ENCODE measurements around the gene LRRC2.

Gene LRRC2

DNA sequence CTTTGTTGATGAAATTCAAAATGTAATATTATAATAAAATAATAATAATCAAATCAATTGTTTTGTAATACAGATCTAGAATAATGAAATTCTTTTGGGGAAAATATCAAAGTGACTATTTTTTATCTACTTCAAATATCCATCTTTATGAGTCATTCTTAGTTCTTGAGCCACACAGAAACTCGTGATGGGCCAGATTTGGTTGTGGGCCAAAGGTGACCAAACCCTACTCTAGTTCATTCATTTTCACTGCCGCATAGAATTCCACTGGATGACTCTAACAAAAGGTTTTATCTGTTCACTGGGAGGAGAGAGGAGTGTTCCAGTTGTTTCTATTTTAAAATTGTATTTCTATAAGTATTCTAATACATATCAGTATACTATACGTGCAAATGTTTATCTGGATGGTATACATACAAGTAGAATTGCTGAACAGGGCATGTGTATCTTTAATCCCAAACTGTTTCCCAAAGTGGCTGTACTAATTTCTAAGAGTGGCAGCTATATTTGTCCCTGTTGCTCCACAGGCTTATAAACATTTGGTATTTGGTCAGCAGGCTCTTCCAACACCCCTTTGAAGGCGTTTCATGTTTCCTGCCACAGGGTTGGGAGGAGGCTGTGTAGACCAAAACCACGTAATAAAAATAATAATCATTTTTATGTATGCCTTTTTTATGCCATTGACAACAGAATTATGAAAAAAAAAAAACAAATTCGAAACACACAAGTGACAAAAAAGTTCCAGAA is 75.6 kb downstream of the LRRC2 start:
- Histone ChIP-seq H3K27ac (ENCODE audit: low read length) (no peak overlapping the region), H3K36me3 (ENCODE audit: control insufficient read depth, low read depth, low read length) (no peaks in the 10 kb centered on the region), H3K27me3 (ENCODE audit: control insufficient read depth, insufficient read depth, low read length) (no peaks in the 10 kb centered on the region), H3K4me3 (ENCODE audit: low read length) (no peak overlapping the region), H3K9ac (ENCODE audit: low read length) (no peak overlapping the region), H3K4me1 (ENCODE audit: control insufficient read depth, low read depth, low read length) (no peaks in the 10 kb centered on the region), H3K9me3 (ENCODE audit: control insufficient read depth, low read depth, low read length) (no peaks in the 10 kb centered on the region)

DNA sequence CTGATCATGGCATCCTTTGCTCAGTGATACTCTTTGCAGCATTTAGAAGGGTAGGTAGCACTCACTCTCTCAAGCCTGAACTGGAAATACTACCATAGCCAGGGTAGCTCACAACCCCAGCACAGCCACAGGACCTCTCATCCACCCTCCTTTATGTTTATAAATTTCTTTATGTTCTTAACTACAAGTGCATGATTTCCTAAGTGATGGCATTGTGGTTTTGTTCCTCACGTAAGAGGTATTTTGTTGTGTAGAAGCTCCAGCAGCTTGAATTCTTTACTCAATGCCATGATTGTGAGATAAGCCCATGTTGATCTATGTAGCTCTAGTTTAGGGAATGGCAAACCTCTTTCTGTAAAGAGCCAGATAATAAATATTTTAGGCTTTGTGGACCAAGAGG is 76.2 kb downstream of the LRRC2 start:
- no peaks in the 10 kb centered on the region for H3K27me3 ChIP-seq (ENCODE audit: control insufficient read depth, insufficient read depth, low read length)
- H3K9ac ChIP-seq (ENCODE audit: low read length), result no peak overlapping the region
- no peaks in the 10 kb centered on the region for H3K9me3 ChIP-seq (ENCODE audit: control insufficient read depth, low read depth, low read length)
- H3K4me1 ChIP-seq (ENCODE audit: control insufficient read depth, low read depth, low read length), result no peaks in the 10 kb centered on the region
- H3K36me3 ChIP-seq (ENCODE audit: control insufficient read depth, low read depth, low read length), result no peaks in the 10 kb centered on the region
- H3K4me3 ChIP-seq (ENCODE audit: low read length), result no peak overlapping the region
- no peak overlapping the region for H3K27ac ChIP-seq (ENCODE audit: low read length)

DNA sequence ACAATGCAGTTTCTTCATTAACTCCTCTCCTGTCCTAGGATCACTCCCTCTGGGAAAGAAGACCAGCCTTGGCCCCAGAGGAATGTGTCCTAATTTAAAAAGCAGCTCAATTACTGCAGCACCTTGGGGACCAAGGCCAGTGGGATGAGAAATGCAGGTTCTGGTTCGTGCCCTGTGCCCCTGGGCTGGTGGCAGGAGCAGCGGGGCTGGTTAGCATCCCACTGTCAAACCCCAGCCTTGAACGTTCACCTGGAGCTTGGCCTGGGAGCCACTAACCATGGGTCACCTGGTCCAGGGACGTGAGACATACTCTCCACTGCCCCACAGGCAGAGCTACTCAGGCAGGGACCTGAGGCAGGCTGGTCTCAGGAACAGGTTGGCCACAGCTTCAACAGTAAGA is 76.7 kb downstream of the LRRC2 start:
- H3K9me3 ChIP-seq (ENCODE audit: control insufficient read depth, low read depth, low read length), result no peaks in the 10 kb centered on the region
- no peak overlapping the region for H3K27ac ChIP-seq (ENCODE audit: low read length)
- no peaks in the 10 kb centered on the region for H3K36me3 ChIP-seq (ENCODE audit: control insufficient read depth, low read depth, low read length)
- H3K4me1 ChIP-seq (ENCODE audit: control insufficient read depth, low read depth, low read length), result no peaks in the 10 kb centered on the region
- H3K9ac ChIP-seq (ENCODE audit: low read length), result no peak overlapping the region
- H3K27me3 ChIP-seq (ENCODE audit: control insufficient read depth, insufficient read depth, low read length), result no peaks in the 10 kb centered on the region
- no peak overlapping the region for H3K4me3 ChIP-seq (ENCODE audit: low read length)

DNA sequence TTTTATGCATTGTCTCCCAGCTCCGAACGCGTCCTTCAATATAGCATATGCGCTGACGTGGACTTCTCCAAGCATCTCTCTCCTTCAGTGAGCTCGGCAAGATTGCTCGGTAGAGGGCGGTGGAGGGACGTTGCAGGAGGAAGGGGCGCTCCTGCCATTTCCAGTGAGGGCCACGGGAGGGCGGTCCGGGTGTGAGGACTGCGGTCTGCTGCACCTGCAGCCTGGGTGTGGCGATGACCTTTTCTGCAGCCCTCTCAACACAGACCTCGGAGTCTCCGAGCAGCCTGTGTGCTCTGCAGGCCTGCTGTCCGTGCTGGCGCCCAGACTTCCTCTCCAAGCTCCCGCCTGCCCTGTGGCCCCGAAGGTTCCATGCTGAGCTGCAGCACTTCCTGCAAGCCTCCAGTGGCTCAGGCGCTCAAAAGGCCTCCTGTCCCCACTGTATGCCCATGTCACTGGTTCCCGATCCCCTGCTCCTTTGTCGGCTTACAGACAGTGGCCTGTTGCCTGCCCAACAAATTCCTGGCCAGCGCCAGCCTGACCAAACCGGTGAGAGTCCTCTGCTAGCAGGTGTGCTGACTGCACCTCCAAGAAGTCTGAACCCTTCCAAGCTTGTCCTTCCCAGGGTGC is 77.3 kb downstream of the LRRC2 start:
- no peak overlapping the region for H3K9ac ChIP-seq (ENCODE audit: low read length)
- H3K4me3 ChIP-seq (ENCODE audit: low read length), result no peak overlapping the region
- no peaks in the 10 kb centered on the region for H3K36me3 ChIP-seq (ENCODE audit: control insufficient read depth, low read depth, low read length)
- no peaks in the 10 kb centered on the region for H3K27me3 ChIP-seq (ENCODE audit: control insufficient read depth, insufficient read depth, low read length)
- no peaks in the 10 kb centered on the region for H3K4me1 ChIP-seq (ENCODE audit: control insufficient read depth, low read depth, low read length)
- H3K27ac ChIP-seq (ENCODE audit: low read length), result no peak overlapping the region
- H3K9me3 ChIP-seq (ENCODE audit: control insufficient read depth, low read depth, low read length), result no peaks in the 10 kb centered on the region

DNA sequence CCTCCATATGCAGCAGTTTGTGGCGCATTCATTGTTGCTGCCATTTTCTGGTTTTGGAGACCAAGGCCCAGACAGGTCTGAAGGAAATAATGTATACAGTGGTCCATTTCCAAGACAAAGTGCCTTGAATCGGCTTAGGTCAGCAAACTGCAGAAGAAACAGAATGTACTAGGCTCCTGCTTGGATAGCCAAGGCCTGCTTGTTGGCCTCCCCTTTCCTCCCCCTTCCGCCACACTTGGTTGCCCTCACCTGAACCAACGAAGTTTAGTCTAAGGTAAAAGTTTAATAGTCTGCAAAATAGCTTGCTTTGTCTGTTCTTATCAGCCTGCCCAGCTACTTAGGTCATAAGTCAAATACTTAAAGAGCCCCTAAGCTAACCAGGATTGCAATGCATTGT is 80.3 kb downstream of the LRRC2 start:
- no peak overlapping the region for H3K27ac ChIP-seq (ENCODE audit: low read length)
- H3K36me3 ChIP-seq (ENCODE audit: control insufficient read depth, low read depth, low read length), result no peaks in the 10 kb centered on the region
- no peaks in the 10 kb centered on the region for H3K9me3 ChIP-seq (ENCODE audit: control insufficient read depth, low read depth, low read length)
- H3K27me3 ChIP-seq (ENCODE audit: control insufficient read depth, insufficient read depth, low read length), result no peaks in the 10 kb centered on the region
- H3K4me1 ChIP-seq (ENCODE audit: control insufficient read depth, low read depth, low read length), result no peaks in the 10 kb centered on the region
- H3K4me3 ChIP-seq (ENCODE audit: low read length), result no peak overlapping the region
- no peak overlapping the region for H3K9ac ChIP-seq (ENCODE audit: low read length)

DNA sequence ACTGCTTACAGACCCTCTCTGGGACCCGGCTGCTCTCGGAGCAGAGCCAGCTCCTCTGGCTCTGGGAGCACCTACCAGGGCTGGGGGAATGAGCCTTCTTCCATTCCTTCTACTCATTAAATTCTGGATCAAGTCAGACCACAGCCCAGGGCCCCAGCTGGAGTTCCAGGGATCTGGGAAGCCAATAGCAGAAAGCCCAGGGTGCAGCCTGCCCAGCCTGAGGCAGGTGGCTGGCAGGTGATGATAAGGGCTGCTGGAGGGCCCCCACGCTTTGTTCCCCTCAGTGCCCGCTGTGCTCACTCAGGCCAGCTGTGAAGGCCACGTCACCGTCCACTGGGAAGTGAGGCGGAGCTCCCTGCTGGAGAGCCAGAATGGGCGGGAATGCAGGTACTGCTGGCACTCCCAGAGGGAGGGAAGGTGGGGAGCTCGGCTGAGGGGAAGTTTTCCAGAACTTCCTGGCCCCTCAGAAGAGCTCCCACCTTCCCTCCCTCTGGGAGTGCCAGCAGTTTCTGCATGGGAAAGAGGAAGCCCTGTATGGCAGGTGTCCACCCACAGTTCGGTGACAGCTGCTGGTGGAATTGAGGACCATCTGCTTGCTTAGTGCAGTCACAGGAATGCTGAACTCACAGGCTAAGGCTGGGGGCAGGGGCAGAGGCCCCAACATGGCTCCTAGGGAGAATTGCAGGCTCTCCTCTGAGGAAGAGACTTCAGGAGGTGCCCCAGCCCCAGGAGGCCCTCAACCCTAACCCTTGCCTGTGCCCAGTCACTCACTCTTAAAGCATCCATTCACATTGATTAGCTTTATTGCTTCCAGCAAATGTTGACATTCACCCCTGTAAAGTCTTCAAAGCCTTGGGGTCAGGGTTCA is 81.0 kb downstream of the LRRC2 start:
- H3K4me1 ChIP-seq (ENCODE audit: control insufficient read depth, low read depth, low read length), result no peaks in the 10 kb centered on the region
- no peaks in the 10 kb centered on the region for H3K36me3 ChIP-seq (ENCODE audit: control insufficient read depth, low read depth, low read length)
- no peak overlapping the region for H3K4me3 ChIP-seq (ENCODE audit: low read length)
- H3K9ac ChIP-seq (ENCODE audit: low read length), result no peak overlapping the region
- H3K27ac ChIP-seq (ENCODE audit: low read length), result no peak overlapping the region
- no peaks in the 10 kb centered on the region for H3K9me3 ChIP-seq (ENCODE audit: control insufficient read depth, low read depth, low read length)
- no peaks in the 10 kb centered on the region for H3K27me3 ChIP-seq (ENCODE audit: control insufficient read depth, insufficient read depth, low read length)

DNA sequence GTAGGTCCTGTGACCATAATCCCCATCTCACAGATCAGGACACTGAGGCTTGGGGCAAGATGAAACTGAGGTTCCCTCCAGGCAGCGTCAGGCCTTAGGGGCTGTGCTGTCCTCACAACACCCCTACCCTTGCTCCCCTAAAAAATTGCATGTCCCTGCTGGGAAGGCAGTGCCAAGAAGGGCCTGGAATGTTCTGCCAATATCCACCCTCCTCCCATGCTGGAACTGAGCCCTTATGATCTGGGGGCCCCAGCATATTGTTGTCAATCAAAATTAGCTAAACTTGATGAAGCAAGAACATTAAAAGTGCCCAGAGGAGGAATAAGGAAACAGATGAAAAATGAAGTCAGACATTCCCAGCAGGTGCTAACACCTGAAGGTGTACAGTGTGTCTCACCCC is 81.7 kb downstream of the LRRC2 start:
- H3K4me1 ChIP-seq (ENCODE audit: control insufficient read depth, low read depth, low read length), result no peaks in the 10 kb centered on the region
- no peak overlapping the region for H3K9ac ChIP-seq (ENCODE audit: low read length)
- no peaks in the 10 kb centered on the region for H3K9me3 ChIP-seq (ENCODE audit: control insufficient read depth, low read depth, low read length)
- no peaks in the 10 kb centered on the region for H3K27me3 ChIP-seq (ENCODE audit: control insufficient read depth, insufficient read depth, low read length)
- H3K36me3 ChIP-seq (ENCODE audit: control insufficient read depth, low read depth, low read length), result no peaks in the 10 kb centered on the region
- H3K27ac ChIP-seq (ENCODE audit: low read length), result no peak overlapping the region
- H3K4me3 ChIP-seq (ENCODE audit: low read length), result no peak overlapping the region

DNA sequence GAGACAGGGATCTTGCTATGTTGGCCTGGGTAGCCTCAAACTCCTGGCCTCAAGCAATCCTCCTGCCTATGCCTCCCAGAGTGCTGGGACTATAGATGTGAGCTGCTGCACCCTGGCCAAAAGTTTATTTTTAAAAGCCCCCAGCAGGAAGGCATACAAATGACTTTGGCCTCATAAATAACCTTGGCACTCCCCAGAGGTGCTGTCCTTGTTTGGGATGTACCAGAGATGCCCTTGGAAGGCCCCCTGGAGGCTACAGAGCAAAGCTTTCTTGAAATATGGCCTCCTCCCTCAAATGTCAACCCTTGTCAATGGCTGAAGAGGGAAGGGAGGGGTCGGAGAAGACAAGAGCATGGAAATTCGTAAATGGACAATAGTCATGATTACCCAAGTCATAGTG is 82.3 kb downstream of the LRRC2 start:
- Histone ChIP-seq H3K27me3 (ENCODE audit: control insufficient read depth, insufficient read depth, low read length) (no peaks in the 10 kb centered on the region), H3K36me3 (ENCODE audit: control insufficient read depth, low read depth, low read length) (no peaks in the 10 kb centered on the region), H3K9ac (ENCODE audit: low read length) (no peak overlapping the region)

DNA sequence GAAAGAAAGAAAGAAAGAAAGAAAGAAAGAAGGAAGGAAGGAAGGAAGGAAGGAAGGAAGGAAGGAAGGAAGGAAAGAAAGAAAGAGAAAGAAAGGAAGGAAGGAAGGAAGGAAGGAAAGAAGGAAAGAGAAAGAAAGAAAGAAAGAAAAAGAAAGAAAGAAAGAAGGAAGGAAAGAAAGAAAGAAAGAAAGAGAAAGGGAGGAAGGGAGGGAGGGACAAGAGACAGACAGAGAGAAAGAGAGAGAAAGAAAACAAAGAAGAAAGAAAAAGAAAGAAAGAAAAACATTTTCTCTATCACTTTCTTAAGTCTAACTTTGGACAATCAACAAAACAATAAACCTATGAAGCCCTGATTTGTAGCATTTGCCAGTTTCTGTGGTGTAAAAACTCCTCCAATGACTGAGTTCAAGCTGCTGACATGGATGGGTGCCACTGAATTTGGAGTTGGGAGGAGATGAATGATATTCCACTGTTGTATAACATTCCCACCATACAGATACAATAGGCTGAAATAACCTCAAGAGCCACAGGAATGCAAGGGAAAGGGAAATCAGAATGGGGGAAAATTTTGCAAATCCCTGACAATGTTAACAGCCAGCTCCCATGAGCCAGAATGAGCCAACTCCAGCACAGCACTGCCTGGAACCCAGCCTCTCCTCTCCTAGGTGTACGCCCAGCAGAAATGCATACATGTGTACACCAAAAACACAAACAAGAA is 83.3 kb downstream of the LRRC2 start:
- Histone ChIP-seq H3K9ac (ENCODE audit: low read length) (no peak overlapping the region), H3K27me3 (ENCODE audit: control insufficient read depth, insufficient read depth, low read length) (no peaks in the 10 kb centered on the region), H3K4me1 (ENCODE audit: control insufficient read depth, low read depth, low read length) (no peaks in the 10 kb centered on the region), H3K27ac (ENCODE audit: low read length) (no peak overlapping the region), H3K4me3 (ENCODE audit: low read length) (no peak overlapping the region), H3K36me3 (ENCODE audit: control insufficient read depth, low read depth, low read length) (no peaks in the 10 kb centered on the region), H3K9me3 (ENCODE audit: control insufficient read depth, low read depth, low read length) (no peaks in the 10 kb centered on the region)

More for the DNA sequence above, 82.3 kb downstream of the LRRC2 start:
- Histone ChIP-seq H3K27ac (ENCODE audit: low read length) (no peak overlapping the region), H3K4me3 (ENCODE audit: low read length) (no peak overlapping the region), H3K4me1 (ENCODE audit: control insufficient read depth, low read depth, low read length) (no peaks in the 10 kb centered on the region), H3K9me3 (ENCODE audit: control insufficient read depth, low read depth, low read length) (no peaks in the 10 kb centered on the region)

DNA sequence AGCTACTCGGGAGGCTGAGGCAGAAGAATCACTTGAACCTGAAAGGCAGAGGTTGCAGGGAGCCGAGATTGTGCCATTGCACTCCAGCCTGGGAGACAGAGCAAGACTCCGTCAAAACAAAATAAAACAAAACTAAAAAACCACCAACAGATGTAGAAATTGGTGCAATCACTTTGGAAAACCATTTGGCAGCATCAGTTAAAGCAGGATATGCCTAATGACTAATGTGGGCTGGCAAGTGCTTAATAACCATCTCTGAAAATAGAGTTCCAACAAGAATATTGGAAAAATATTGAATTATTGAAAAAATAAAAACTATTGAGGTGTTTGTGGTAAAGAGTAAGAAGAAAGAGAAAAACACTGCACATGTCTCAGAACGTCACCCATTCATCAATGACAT is 84.5 kb downstream of the LRRC2 start:
- no peak overlapping the region for H3K4me3 ChIP-seq (ENCODE audit: low read length)
- no peaks in the 10 kb centered on the region for H3K36me3 ChIP-seq (ENCODE audit: control insufficient read depth, low read depth, low read length)
- H3K4me1 ChIP-seq (ENCODE audit: control insufficient read depth, low read depth, low read length), result no peaks in the 10 kb centered on the region
- no peaks in the 10 kb centered on the region for H3K9me3 ChIP-seq (ENCODE audit: control insufficient read depth, low read depth, low read length)
- no peaks in the 10 kb centered on the region for H3K27me3 ChIP-seq (ENCODE audit: control insufficient read depth, insufficient read depth, low read length)
- H3K9ac ChIP-seq (ENCODE audit: low read length), result no peak overlapping the region
- H3K27ac ChIP-seq (ENCODE audit: low read length), result no peak overlapping the region

DNA sequence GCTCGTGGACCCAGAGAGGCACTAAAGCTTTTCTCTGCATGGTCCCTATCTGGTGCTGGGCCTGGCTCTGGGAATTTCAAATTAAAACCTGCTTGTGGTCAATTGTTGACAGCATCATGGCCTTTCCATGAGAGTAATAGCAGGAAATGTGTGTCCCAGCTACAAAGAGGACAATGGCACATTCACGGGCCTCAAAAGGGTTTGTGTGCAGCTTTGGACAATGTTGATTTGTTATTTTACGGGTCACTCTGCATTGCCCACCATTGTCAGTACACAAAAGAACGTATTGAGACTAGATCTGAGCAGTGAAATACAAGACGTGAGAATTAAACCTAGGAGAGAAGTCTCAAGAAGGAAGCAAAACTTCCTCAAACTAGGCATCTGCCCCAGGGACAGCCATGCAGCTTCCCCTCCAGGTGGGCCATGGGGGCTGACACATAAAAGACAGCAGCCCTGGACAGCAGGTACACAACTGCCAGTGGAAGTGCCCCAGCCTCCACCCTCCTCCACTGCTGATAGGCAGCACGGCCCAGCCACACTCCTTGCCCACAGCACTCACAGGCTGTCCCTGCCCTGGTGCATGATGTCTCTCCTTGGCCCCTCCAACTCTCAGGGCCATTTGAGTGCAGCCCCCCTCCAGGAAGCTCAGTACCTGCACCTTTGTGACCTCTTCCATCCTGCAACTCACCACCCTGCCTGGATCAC is 85.5 kb downstream of the LRRC2 start:
- H3K27ac ChIP-seq (ENCODE audit: low read length), result no peak overlapping the region
- no peaks in the 10 kb centered on the region for H3K27me3 ChIP-seq (ENCODE audit: control insufficient read depth, insufficient read depth, low read length)
- no peaks in the 10 kb centered on the region for H3K36me3 ChIP-seq (ENCODE audit: control insufficient read depth, low read depth, low read length)
- no peaks in the 10 kb centered on the region for H3K9me3 ChIP-seq (ENCODE audit: control insufficient read depth, low read depth, low read length)
- no peak overlapping the region for H3K9ac ChIP-seq (ENCODE audit: low read length)
- H3K4me1 ChIP-seq (ENCODE audit: control insufficient read depth, low read depth, low read length), result no peaks in the 10 kb centered on the region
- no peak overlapping the region for H3K4me3 ChIP-seq (ENCODE audit: low read length)
